SK-N-SH treated with all-trans-retinoic acid at 6 μM for 48 hours (cell line): ENCODE measurements around the gene GK.

Experiments used
- ARNTL ChIP-seq: fragments of 450-650 bp; formaldehyde crosslinking; IDR thresholded peaks from 2 replicates; pipeline ENCODE4 v1.5.0; 2020; ENCODE audit warnings: low read depth, mild to moderate bottlenecking, moderate library complexity, borderline replicate concordance
- ESRRG ChIP-seq: fragments of 250-450 bp; sonication (Bioruptor Pico); IDR thresholded peaks from 2 replicates; pipeline ENCODE4 v1.6.1; 2021; ENCODE audit warnings: mild to moderate bottlenecking
- GLIS3 ChIP-seq: fragments of 250-450 bp; sonication (Bioruptor Pico); IDR thresholded peaks from 2 replicates; pipeline ENCODE4 v1.5.0; 2020; ENCODE audit warnings: mild to moderate bottlenecking, moderate library complexity
- PATZ1 ChIP-seq: fragments of 250-450 bp; sonication (Bioruptor Pico); IDR thresholded peaks from 2 replicates; pipeline ENCODE4 v1.8.0; 2020; ENCODE audit warnings: mild to moderate bottlenecking, moderate library complexity, borderline replicate concordance
- POU6F1 ChIP-seq: fragments of 250-450 bp; sonication (Bioruptor Pico); IDR thresholded peaks from 2 replicates; pipeline ENCODE4 v1.8.0; 2021; ENCODE audit warnings: low read depth, mild to moderate bottlenecking, moderate library complexity, borderline replicate concordance
- SNAI2 ChIP-seq: fragments of 250-450 bp; sonication (Bioruptor Pico); IDR thresholded peaks from 2 replicates; pipeline ENCODE4 v1.5.0; 2020; ENCODE audit warnings: mild to moderate bottlenecking, moderate library complexity
- ZFP3 ChIP-seq: fragments of 250-450 bp; sonication (Bioruptor Pico); IDR thresholded peaks from 2 replicates; pipeline ENCODE4 v1.5.0; 2020; ENCODE audit warnings: mild to moderate bottlenecking, moderate library complexity
- ZNF565 ChIP-seq: fragments of 450-650 bp; formaldehyde crosslinking; conservative IDR thresholded peaks from 2 replicates; pipeline ENCODE4 v1.5.0; 2020; ENCODE audit warnings: low read depth, mild to moderate bottlenecking, moderate library complexity

GRCh38 chrX:30643313-30643821 is 9.9 kb upstream of the GK start:
- TF ChIP-seq ESRRG (CRISPR knock-in tag) (no peak), GLIS3 (CRISPR knock-in tag) (no peak), ZFP3 (CRISPR knock-in tag) (no peak), SNAI2 (CRISPR knock-in tag) (no peak), PATZ1 (CRISPR knock-in tag) (no peak), ZNF565 (CRISPR knock-in tag) (no peak), POU6F1 (CRISPR knock-in tag) (no peak), ARNTL (CRISPR knock-in tag) (no peak)
